Forelimb muscle (tissue), 1 donor: ENCODE data around the gene TMEM131. TPM values are rescaled to one million over a fixed set of nuclear protein-coding genes. Genes with fewer than 3 reads are reported as not detected.
"Not testable (repeated sequence)": the region's sequence is repeated elsewhere in the genome, so short reads cannot be mapped to it uniquely, and the experiment has no call there.

ENCODE experiments used
- DNase-seq: peaks from one replicate; pipeline ENCODE4 v3.0.0-alpha.2; 2013; ENCODE audit warnings: low read depth
- polyA plus RNA-seq: library from polyadenylated mRNA; unstranded; fragments of 120-200 nt; gene quantifications from one replicate; pipeline ENCODE4 v1.2.1, GENCODE V29; 2013; ENCODE audit not compliant: insufficient read length

The TMEM131 gene
- polyA plus RNA-seq, 1 donor: 46.4 TPM

DNA sequence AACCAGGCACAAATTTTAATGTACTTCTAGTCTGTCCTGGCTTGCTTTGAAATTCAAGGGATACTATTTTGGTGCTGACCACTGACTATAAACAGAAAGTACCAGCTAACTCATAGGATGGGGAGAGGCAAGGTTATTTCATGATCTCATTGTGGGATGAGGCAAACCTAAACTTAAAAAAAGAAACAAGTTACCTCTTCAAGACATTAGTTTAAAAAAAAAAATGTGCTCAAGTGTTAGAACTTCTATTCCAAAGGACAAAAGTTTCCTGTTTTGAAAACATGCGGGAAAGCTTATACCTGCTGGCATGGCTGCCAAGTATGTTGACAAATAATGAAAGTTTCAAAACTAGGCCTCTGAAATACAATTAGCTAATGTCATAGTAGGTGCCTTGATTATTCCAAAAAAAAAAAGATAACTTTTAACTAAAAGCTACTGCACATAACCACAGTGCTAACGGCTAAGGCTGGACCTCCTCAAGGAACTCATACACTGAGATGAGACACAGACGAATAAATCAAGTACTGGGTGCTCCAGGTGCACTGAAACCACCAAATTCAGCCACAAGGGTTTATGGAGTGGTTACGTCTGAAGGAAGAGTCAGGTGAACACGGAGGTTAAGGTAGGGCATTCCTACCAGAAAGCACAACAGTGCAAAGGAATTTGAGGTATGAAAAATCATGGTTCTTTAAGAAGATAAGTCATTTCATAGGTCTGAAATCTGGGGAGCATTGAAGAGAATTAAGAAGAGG is 38.1 kb downstream of the TMEM131 start:
- no peak for DNase-seq

DNA sequence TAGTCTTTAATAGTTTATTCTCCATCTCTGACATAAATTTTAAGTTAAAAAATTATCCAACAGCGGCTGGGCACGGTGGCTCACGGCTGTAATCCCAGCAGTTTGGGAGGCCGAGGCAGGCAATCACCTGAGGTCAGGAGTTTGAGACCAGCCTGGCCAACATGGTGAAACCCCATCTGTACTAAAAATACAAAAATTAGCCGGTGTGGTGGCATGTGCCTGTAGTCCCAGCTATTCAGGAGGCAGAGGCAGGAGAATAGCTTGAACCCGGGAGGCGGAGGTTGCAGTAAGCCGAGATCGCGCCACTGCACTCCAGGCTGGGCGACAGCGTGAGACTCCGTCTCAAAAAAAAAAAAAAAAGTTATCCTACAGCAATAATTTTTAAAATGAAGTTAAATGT is 39.0 kb downstream of the TMEM131 start:
- DNase-seq: not testable (repeated sequence)

DNA sequence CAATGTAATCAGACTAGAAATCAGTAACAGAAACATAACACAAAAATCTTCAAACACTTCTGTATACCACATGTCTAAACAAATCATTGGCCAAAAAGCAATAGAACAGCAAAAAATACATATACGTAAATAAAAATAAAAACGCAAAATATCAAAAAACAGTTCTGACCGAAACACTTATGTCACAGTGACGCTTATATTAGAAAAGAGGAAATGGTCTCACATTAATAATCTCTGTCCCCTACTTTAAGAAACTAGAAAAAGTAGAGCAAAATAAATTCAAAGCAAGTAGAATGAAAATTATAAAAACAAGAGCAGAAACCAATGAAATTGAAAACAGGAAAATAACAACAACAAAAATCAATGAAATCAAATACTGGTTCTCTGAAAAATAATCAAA is 41.9 kb downstream of the TMEM131 start:
- DNase-seq: no peak

DNA sequence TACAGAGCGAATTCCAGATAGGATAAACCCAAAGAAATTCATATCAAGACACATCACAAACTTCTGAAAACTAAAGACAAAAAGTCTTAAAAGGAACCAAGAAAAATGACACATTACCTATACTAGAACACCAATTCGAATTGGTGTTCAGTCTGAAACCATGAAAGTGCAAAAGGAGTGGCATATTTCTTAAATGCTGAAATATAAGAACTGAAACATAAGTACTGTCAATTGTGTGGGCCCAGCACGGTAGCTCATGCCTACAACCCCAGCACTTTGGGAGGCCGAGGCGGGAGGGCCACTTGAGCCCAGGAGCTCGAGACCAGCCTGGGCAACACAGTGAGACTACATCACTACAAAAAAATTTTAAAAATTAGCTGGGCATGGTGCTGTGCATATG is 43.4 kb downstream of the TMEM131 start:
- DNase-seq: no peak

DNA sequence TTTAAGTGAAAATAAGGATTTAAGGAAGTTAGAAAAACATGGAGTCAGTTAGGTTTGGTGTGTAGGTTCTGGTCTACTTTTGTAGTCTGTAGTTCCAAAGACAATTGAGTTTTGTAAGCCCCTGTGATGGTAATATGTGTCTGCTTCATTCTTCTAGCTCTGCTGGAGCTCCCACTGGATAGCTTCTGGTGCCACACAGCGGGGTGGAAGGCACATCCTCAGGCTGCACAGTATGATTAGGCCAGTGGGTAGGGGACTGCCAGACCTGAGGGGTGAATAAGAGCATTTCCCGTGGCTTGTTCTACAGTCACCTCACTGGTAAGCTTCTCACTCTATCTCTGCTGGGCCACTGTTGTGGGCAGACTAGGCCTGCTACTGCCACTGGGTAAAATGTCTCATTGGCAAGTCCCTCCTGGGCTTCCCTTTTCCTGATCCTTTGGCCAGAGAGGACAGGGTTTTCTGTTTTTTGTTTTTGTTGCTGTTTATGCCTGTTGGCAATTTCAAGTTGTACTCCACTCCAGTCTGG is 44.5 kb downstream of the TMEM131 start:
- no peak for DNase-seq

DNA sequence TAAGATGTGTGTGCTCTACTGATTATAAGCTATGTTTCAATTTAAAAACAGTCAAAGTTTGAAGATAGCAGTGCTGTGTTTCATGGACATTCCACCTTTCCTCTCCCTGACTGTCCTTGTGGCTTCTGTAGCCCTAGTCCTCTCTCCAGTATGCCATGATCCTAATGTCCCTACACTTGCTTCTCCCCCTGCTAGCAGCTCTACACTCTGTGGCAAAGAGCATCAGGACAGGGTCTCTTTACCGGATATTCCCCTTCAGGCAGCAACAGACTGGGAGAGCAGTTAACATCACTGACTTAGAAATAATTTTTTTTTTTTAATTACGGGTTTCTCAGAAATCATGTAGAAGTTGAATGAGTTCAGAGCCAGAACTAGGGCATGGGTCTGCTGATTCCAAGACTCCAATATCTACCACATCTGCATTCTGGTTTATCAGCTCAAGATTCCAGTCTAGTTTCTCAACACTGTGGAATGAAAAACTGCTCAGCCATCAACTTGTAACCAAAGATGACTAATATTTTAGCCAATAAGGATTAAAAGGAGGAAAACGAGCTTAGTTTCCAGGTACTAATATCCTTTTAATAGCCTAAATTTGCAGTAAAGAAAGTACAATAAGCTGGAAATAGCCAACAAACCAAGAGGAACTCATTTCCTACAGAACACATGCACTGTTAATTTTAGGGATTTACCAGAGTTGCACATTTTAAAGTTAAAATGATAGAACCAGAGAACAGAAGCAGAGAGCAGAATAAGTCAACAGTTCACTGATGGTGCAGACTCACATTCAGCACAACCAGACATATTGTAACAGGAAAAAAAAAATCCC is 45.2 kb downstream of the TMEM131 start:
- no peak for DNase-seq

DNA sequence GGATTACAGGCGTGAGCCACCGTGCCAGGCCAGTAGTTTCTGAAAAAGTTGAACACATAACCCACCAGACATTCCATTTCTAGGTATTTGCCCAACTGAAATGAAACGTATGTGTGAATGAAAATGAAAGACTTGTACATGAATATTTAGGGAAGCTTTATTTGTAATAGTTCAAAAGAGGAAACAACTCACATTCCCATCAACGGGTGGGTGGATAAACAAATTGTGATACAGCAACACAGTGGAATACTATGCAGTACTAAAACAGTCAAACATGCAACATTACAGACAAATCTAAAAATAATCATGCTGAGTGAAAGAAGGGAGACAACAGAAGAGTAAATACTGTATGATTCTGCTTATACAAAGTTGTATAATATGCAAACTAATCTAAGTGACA is 46.8 kb downstream of the TMEM131 start:
- no peak for DNase-seq

DNA sequence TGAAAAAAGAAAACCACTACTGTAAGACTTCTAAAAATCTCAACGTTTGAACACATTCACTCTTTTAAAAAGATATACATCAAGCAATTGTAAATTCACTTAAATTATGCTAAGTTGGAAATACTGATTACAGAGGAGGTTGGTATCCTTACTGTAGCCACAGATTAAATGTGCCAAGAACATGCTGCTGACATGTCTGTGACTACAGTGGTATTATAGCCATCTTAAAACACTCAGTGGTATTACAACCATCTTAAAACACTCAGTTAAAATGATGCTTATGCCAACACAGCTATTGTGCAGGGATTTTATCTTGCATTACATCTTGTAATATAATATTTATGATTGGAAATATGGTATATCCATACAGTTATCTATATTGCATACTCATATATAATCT is 50.0 kb downstream of the TMEM131 start:
- DNase-seq: no peak

DNA sequence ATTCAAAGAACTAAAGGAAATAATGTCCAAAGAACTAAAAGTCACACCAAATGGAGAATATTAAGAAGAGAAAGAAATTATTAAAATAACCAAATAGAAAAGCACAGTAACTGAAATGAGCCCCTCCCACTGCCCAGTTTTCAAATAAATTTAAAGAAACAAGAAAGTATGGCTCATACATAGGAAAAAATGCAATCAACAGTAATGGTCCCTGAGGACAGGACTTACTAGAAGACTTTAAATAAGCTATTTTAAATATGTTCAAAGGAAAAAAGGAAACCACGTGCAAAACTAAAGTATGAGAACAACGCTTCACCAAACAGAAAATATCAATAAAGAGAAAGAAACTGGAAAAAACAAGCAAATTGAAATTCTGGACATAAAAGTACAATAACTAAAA is 58.9 kb downstream of the TMEM131 start:
- no peak for DNase-seq

DNA sequence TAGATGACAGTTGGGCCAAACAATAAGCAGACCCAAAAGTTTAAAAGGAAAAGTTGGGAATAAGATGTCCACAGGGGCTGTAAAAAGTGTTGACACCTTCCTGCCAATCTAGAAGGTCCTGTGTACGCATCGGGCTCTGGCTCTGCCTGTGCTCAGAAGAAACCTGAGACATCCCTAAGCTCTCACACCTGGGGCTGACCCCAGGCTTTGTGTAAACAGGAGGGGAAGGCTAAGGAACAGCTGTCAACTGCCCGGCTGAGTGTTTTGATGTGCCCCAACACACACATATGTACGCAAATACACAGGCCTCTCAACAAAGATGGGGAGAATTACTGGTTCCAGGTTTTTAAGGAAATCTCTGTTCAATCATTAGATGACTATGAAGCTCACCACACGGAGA is 59.5 kb downstream of the TMEM131 start:
- DNase-seq: no peak

DNA sequence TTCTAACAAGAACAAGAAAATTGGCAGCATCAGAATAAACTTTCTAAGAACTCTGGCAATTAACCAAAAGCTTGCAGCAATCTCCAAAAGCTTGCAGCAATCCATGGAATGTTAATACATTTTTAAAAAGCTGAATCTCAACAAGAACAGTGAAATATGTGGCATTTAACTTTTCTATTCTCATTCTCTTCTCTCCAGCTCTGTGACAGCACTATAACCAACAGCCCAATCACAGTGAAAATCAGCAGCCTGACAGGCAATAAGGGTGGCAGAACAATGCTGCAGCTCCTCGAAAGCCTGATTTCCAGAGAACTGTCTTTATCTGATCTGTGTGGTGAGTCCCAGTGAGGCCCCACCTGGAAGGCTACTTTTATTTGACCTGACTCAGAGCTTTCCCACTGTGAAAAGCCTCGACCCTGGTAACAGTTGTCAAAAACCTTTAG is 60.0 kb downstream of the TMEM131 start:
- DNase-seq: no peak

DNA sequence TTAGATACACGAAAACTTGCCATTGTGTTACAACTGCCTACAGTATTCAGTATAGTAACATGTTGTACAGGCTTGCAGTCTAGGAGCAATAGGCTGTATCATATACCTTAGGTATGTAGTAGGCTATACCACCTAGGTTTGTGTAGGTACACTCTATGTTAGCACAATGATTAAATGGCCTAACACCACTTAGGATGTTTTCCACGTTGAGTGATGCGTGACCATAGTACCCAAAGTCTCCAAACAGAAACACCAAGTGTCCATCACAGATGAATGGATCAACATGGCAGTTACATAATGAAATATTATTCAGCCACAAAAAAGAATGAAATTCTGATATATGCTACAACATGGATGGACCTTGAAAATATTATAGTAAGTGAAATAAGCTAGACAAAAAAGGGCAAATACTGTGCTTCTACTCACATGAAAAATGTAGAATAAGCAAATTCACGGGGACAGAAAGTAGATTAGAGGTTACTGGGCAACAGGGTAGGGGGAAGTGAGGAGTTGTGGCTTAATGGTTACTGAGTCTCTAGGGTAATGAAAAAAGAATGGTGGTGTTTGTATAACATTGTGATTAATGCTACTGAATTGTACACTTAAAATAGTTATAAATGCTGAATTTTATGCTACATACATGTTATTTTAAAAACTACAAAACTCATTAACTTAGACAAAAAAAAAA is 62.6 kb downstream of the TMEM131 start:
- no peak for DNase-seq

DNA sequence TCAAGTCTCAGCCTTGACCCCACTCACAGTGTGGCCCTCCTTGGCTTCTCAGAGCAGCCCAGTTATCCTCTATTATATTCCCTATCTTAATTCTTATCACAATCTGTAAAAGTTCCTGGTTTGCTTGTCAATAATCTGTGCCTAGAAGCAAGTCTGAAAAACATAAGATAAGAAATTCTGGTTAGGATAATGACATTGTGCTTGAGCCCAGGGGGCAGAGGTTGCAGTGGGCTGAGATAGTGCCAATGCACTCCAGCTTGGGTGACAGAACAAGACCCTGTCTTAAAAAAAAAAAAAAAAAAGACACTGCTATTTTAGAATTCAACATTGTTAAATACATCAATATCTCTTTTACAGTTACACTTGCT is 63.9 kb downstream of the TMEM131 start:
- DNase-seq: no peak

DNA sequence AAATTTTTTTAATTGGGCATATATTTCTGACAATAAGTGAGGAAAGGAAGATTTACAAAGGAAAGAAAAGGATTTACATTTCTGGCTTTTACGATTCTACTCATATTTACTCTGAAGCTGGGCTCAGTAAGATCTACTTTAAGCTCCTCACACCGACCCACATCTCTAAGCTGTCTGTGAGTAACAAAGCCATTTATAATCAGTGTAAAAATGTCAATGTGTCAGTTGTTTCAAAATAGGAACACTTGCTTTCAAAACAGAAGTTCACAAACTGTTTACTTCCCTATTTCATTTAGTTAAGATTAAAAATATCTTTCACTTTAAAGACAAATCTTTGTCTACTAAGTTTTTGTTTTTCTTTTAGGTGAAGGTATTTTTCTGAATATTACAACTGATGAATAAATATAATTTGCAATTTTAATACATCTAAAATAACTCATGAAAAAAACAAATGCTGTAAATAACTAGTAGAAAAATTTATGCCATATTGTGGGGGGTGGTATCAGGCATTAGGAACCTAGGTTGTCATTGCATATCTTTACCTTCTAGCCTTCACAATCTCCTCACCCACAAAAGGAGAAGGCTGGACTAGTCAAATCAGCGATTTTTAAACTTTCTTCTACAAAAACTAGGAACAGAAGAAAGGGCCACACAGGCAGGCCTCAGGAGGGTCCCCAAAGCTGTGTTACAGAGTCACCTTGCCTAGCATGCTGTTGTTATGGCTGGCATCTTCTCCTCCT is 64.5 kb downstream of the TMEM131 start:
- DNase-seq: no peak

DNA sequence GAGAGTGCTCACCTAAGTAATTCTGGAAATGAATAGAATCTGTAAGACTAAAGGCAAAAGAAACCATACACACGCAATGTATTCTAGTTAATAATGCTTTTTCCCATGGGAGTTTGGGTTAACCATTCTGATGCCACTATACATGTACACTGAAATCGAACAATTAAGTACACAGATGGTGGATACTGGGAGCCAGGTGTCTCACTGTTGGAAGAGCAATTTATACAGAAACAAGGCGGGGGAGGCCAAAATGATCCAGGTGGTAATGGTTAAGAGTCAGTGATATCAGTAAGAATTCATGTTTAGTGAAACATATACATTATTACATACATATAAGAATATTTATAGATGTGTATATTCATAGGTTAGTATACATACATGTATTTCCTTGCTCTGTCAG is 67.2 kb downstream of the TMEM131 start:
- DNase-seq: no peak

DNA sequence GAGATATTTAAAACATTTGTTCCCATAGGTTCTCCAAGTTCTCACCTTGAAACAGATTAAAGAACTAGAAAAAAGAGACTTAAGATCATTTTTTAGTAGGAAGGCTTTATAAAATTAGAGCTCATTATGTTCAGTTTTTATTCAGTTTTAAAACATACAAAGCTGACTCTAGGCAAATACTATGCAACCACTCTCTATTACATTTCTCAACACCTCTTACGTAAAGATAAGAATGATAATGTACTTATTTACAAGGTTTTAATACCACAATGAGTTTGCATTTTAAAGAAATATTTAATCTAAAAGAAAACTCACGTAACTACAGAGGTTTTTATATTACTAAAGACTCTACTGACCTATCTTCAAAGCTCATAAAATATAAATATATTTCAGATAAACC is 68.8 kb downstream of the TMEM131 start:
- DNase-seq: no peak

DNA sequence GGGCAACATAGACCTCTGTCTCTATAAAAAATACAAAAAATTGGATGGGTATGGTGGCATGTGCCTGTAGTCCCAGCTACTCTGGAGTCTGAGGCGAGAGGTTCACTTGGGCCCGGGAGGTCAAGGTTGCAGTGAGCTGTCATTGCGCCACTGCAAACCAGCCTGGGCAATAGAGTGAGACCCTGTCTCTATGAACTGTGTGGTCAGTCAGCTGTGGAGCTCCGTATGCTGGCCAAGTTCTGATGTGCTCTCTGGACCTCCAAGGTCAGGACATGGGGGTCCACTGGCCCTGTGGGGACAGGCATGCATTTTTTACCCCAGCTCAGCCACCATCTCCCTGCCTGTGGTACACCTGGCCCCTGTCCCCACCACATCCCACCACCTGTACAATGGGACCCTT is 71.6 kb downstream of the TMEM131 start:
- no peak for DNase-seq

DNA sequence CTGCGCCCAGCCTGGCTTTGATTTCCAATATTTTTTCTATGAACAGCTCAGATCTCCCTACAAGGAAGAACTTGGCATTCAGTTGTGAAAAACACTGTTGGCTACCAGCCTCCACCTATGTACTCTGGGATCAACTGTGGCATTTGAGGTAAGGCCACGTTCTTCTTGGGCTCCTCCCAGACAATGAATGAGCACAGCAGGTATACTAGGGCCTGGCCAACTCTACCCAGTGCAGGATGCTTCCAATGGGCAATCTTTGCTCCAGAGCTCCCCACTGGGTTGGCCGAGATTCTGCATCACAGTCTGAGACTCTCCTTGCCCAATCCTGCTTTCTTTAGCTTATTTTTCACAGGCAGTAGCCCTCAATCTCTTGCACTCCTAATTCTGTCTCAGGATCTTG is 75.9 kb downstream of the TMEM131 start:
- no peak for DNase-seq

DNA sequence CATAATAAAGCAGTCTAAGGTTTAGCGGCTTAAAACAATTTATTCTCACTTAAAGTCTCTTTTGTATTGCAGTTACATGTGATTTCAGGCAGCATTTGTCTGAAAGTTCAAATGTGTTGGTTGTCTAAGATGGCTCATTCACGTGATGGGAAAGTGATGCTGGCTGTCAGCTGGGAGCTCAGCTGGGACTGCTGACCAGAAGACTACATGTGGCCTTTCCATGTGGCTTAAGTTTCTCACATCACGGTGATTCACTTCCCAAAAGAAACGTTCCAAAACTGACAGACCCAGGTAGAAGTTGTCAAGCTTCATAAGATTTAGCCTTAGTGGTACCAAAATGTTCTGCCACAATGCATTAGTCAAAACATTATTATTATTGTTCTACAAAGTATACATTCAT is 76.9 kb downstream of the TMEM131 start:
- no peak for DNase-seq

DNA sequence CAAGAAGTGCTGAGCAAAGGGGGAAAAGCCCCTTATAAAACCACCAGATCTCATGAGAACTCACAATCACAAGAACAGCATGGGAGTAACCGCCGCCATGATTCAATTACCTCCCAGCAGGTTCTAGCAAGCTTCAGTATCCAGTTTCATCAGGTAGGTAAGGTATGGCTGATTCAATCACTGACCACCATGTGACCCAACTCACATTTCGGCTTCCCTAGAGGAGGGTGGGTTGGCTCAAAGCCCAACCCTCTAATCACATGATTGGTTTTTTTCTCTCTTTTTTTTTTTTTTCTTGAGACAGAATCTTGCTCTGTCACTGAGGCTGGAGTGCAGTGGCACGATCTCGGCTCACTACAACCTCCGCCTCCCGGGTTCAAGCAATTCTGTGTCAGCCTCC is 78.1 kb downstream of the TMEM131 start:
- DNase-seq: not testable (repeated sequence)

DNA sequence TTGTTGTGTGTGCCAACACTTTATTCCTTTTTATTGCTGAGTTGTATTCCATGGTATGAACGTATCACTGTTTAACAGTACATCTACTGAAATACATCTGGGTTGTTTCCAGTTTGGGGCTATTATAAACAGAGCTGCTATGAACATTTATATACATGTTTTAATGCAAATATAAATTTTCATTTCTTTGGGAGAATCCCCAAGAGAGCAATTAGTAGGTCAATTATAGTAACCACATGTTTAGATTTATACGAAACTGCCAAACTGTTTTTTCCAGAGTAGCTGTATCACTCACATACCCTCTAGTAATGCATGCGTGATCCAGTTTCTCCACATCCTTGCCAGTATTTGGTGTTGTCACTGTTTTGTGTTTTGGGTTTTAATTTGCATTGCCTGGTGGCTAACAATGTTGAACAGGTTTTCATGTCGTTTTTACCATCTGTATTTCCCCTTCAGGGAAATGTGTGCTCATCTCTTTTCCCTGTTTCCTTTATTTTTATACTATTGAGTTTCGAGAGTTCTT is 81.0 kb downstream of the TMEM131 start:
- no peak for DNase-seq
